HUES64 (cell line): ENCODE measurements around the gene KIF6.

ENCODE experiments used
- H3K27ac ChIP-seq: 2 replicates; pipeline ENCODE4 v1.7.0; 2013; ENCODE audit warnings: low read depth, low read length, inconsistent platforms
- H3K27me3 ChIP-seq: 2 replicates; pipeline ENCODE4 v1.6.1; 2013; ENCODE audit warnings: mild to moderate bottlenecking, low read length; ENCODE audit not compliant: insufficient read depth
- H3K36me3 ChIP-seq: 2 replicates; pipeline ENCODE4 v1.6.1; 2013; ENCODE audit warnings: mild to moderate bottlenecking, low read length; ENCODE audit not compliant: insufficient read depth
- H3K4me1 ChIP-seq: 2 replicates; pipeline ENCODE4 v1.6.1; 2013; ENCODE audit warnings: mild to moderate bottlenecking, low read length, moderate library complexity; ENCODE audit not compliant: insufficient read depth
- H3K4me3 ChIP-seq: 2 replicates; pipeline ENCODE4 v1.5.1; 2013; ENCODE audit warnings: mild to moderate bottlenecking, low read length, moderate library complexity
- H3K9ac ChIP-seq: 2 replicates; pipeline ENCODE4 v1.6.1; 2013; ENCODE audit warnings: mild to moderate bottlenecking, low read depth, low read length
- H3K9me3 ChIP-seq: 2 replicates; pipeline ENCODE4 v1.6.1; 2013; ENCODE audit warnings: low read depth, low read length; ENCODE audit not compliant: insufficient read depth
- WGBS: fragments of 150-250, 120-280 bp; methylation state at CpG from one replicate; pipeline ENCODE4 v1.1.7; 2013; ENCODE audit warnings: missing lambda C conversion rate; 5-methylcytosine and 5-hydroxymethylcytosine counted together

KIF6 gene

DNA sequence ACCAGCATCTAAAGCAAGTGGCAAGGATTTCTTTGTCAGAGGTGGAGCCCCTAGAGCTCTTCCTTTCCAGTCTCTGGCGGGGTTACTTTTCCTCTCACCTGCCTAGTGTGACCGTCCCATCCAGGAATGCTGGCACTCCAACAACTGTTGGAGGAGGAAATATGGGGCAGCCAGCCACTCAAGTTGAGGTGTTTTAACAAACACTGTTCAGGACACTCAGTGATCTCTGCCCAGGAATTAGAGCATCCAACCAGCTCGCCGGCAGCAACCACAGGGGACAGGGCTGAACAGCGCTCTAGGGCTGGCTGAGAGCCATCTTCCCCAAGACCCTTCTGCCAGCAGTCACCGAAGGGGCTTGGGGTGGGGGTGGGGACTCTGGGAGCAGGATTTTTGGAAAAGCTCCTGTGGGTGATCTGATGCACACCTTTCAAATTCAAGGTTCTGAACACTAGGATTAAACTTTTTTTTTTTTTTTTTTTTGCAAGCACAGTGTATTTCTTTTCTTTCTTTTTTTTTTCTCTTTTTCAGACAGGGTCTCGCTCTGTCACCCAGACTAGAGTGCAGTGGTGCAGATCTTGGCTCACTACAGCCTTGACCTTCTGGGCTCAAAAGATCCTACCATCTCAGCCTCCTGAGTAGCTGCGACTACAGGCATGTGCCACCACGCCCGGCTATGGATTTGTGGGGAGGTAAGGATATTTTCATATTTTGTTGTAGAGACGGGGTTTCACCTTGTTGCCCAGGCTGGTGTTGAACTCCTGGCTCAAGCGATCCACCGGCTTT lies 374.3 kb downstream of the KIF6 start:
- no peaks in the 10 kb centered on the region for H3K27me3 ChIP-seq
- no peak overlapping the region for H3K27ac ChIP-seq
- no peaks in the 10 kb centered on the region for H3K36me3 ChIP-seq
- H3K4me1 ChIP-seq: no peaks in the 10 kb centered on the region
- H3K4me3 ChIP-seq: no peak overlapping the region
- H3K9ac ChIP-seq: no peak overlapping the region
- 94% methylated on average over 13 of the region's 13 CpGs for WGBS
- H3K9me3 ChIP-seq: no peaks in the 10 kb centered on the region

DNA sequence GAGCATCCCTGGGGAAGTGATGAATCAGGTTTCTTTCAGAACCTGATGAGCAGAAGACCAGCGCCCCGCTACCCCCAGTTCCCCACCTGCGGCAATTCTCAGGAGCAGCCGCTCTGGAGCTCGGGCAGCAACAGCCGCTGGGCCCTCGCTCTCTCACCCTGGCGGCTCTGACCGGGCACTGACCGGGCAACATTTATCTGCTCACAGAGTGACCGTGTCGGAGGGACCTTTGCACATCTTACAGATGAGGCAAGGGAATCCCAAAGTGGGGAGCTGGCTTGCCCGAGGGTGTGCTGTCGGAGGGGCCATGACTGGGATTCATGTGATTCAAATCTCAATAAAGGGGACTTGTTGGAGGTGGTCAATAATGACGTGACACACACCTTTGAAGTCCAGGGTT lies 376.5 kb downstream of the KIF6 start:
- Histone ChIP-seq H3K27ac (no peak overlapping the region), H3K9me3 (no peaks in the 10 kb centered on the region), H3K9ac (no peak overlapping the region), H3K27me3 (no peaks in the 10 kb centered on the region), H3K4me3 (no peak overlapping the region), H3K4me1 (peaks cover under 1% of the 10 kb centered on the region; the same call in 1 of the 2 replicates), H3K36me3 (no peaks in the 10 kb centered on the region)
- WGBS: 92% methylated on average over 15 of the region's 15 CpGs

DNA sequence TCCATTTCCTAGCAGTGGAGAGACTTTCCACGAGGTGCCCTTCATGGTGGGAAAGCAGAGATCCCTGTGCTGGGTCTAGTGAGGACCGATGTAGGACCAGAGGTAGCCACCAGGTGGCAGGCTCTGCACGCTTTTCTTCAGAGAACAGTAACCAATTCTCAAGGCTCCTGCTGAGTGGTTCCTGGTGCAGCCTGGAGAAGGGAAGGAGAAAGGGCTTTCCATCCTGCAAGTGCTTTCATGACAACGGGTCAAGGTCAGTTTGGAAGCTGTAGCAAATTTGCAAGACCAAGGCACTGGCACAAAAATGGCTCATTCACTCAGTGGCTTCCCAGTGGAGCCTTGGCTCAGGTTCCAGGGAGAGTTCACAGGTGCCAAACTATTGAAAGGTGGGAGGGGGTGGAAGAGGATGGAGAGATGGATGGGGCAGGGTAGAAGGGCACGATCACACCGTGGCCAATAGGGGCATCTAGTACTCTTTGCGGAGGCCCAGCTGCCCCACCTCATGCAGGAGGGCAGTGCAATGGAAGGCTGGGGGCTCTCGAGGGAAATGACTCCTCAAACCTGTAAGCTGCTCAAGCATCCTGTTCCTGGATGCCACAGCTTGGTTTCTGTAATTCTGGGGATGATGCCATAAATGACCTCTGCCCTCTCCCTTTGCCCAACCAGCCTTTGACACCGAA lies 377.2 kb downstream of the KIF6 start:
- Histone ChIP-seq H3K9ac (no peak overlapping the region), H3K4me3 (no peak overlapping the region), H3K4me1 (peaks cover 4% of the 10 kb centered on the region), H3K36me3 (no peaks in the 10 kb centered on the region), H3K27ac (no peak overlapping the region), H3K27me3 (no peaks in the 10 kb centered on the region), H3K9me3 (no peaks in the 10 kb centered on the region)
- 48% methylated on average over 9 of the region's 9 CpGs for WGBS

DNA sequence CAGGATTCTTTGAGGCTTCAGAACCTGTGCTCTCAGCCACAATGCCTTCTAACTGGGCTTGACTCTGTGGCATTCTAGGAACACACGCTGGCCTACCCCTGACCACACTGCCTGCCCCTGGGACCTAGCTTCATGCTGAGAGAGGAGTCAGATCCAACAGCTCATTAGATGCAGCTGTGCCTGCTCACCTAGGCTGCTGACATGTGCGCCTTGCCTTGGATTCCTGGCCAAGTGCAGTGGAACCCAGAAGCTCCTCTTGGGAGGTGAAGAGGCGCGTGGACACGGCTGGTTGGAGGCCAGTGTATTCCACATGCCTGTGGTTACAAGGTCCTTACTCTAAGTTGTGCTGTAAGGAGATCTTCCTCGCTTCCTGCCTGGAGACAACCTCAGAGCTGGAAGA lies 378.0 kb downstream of the KIF6 start:
- H3K36me3 ChIP-seq: no peaks in the 10 kb centered on the region
- WGBS: 93% methylated on average over 6 of the region's 6 CpGs
- no peak overlapping the region for H3K4me3 ChIP-seq
- H3K27me3 ChIP-seq: no peaks in the 10 kb centered on the region
- peaks cover 4% of the 10 kb centered on the region for H3K4me1 ChIP-seq
- H3K27ac ChIP-seq: no peak overlapping the region
- no peak overlapping the region for H3K9ac ChIP-seq
- no peaks in the 10 kb centered on the region for H3K9me3 ChIP-seq

GRCh38 chr6:39344821-39345280 lies 380.4 kb downstream of the KIF6 start:
- no peak overlapping the region for H3K27ac ChIP-seq
- H3K4me1 ChIP-seq: peaks cover 4% of the 10 kb centered on the region
- H3K9me3 ChIP-seq: no peaks in the 10 kb centered on the region
- no peak overlapping the region for H3K9ac ChIP-seq
- H3K27me3 ChIP-seq: no peaks in the 10 kb centered on the region
- H3K36me3 ChIP-seq: no peaks in the 10 kb centered on the region
- no peak overlapping the region for H3K4me3 ChIP-seq
- WGBS: 56% methylated on average over 5 of the region's 7 CpGs

- Histone ChIP-seq H3K27ac (no peak overlapping the region), H3K4me1 (peaks cover 4% of the 10 kb centered on the region), H3K36me3 (no peaks in the 10 kb centered on the region), H3K9me3 (no peaks in the 10 kb centered on the region), H3K27me3 (no peaks in the 10 kb centered on the region), H3K4me3 (no peak overlapping the region), H3K9ac (no peak overlapping the region)
- 84% methylated on average over 9 of the region's 9 CpGs for WGBS
Observed at GRCh38 chr6:39343396-39343870, 381.8 kb downstream of the KIF6 start.

DNA sequence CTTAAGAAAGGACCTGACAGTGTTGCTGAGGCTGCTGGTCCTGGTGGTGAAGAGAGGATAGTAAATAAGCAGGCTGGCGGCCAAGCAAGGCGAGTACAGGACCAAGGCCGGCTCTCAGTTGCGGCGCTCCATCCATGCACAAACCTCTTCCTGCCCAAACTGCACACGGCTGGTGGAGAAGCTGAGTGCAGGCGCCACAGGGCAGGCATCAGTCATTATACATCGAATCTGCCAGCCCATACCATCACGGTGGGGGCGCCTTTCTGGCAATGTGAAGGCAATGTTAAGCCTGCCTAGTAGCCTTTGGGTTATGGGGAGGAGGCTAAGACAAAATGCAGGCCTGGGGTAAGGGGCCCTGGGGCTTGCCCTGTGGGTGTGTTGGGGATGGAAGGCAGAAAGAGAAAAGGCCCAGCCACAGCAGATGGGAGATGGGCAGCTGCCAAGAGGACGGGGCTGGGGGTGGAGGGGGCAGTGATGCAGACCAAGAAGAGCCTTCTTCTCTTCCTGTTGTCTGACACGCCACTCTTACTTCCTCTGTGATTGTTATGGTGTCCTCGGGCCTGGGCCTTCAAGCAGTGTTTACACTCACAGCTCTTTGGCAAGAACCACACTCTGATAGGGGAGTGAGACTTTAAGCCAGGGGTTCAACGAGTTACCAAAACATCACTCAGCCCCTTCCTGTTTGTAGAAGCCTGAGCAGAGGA lies 382.4 kb downstream of the KIF6 start:
- Histone ChIP-seq H3K4me3 (no peak overlapping the region), H3K9me3 (no peaks in the 10 kb centered on the region), H3K4me1 (peaks cover 4% of the 10 kb centered on the region), H3K36me3 (no peaks in the 10 kb centered on the region), H3K27ac (no peak overlapping the region), H3K9ac (no peak overlapping the region), H3K27me3 (no peaks in the 10 kb centered on the region)
- WGBS: 92% methylated on average over 13 of the region's 14 CpGs

- Histone ChIP-seq H3K36me3 (no peaks in the 10 kb centered on the region), H3K9ac (no peak overlapping the region), H3K4me3 (no peak overlapping the region), H3K27me3 (no peaks in the 10 kb centered on the region), H3K27ac (no peak overlapping the region), H3K9me3 (no peaks in the 10 kb centered on the region), H3K4me1 (peaks cover 4% of the 10 kb centered on the region)
- 97% methylated on average over 5 of the region's 5 CpGs for WGBS
Observed at GRCh38 chr6:39341937-39342336, 383.3 kb downstream of the KIF6 start.

DNA sequence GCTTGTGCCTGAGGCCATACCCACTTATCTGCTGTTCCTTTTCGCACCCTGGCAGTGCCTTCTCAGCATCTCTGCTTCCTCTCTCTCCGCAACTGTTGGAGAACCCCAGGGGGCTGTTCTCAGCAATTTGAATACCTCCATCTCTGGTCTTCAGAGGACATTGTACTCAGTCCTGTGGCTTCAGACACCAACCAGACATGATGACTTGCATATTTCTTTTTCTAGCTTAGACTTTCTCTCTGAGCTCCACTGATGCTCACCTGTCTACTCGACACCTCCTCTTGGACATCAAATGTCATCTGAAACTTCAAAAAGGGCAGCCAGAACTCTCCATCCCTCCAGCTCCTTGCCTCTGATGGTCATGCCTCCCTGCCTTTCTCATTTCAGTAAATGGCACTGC lies 383.9 kb downstream of the KIF6 start:
- Histone ChIP-seq H3K27me3 (no peaks in the 10 kb centered on the region), H3K9ac (no peak overlapping the region), H3K36me3 (no peaks in the 10 kb centered on the region), H3K4me1 (peaks cover 4% of the 10 kb centered on the region), H3K4me3 (no peak overlapping the region), H3K27ac (no peak overlapping the region), H3K9me3 (no peaks in the 10 kb centered on the region)
- 84% methylated on average over 3 of the region's 3 CpGs for WGBS

GRCh38 chr6:39339868-39340550 lies 385.2 kb downstream of the KIF6 start:
- no peaks in the 10 kb centered on the region for H3K27me3 ChIP-seq
- H3K9ac ChIP-seq: no peak overlapping the region
- no peak overlapping the region for H3K27ac ChIP-seq
- WGBS: 84% methylated on average over 10 of the region's 10 CpGs
- H3K4me3 ChIP-seq: no peak overlapping the region
- no peaks in the 10 kb centered on the region for H3K9me3 ChIP-seq
- H3K36me3 ChIP-seq: no peaks in the 10 kb centered on the region
- peaks cover 4% of the 10 kb centered on the region for H3K4me1 ChIP-seq
